DMS 273 (cell line): ENCODE measurements around the gene TM4SF4.
A peak's percentile ranks its signal among the peaks of the same experiment; 100 is the strongest.

Experiments used
- DNase-seq: peaks from one replicate; lab custom pipeline; 2025; ENCODE audit not compliant: unreplicated experiment; lab: John Stamatoyannopoulos, UW

TM4SF4 gene

DNA sequence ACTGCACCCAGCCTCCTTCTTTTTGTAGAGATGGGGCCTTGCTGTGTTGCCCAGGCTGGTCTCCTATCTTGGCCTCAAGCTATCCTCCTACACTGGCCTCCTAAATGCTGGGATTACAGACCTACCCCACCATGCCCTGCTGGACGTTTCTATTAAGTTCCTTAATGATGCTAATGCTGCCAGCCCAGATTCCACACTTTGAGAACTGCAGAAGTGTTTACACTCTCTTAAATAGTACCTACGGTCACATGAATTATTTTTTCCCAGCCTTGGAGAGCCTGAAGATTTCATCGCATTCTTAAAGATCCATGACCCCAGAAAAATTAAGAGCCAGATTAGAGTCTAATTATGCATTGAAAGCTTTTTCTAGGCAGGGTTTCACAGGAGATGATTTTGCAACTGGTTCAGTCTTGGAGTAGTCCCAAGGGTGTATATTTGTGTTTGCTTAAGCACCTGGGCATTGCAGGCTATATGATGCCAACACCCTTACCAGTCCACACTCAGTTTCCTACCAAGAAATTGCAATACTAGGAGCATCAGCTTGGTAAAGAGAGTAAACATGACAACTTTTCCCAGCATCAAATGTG lies 36.6 kb downstream of the TM4SF4 start:
- no peak for DNase-seq

DNA sequence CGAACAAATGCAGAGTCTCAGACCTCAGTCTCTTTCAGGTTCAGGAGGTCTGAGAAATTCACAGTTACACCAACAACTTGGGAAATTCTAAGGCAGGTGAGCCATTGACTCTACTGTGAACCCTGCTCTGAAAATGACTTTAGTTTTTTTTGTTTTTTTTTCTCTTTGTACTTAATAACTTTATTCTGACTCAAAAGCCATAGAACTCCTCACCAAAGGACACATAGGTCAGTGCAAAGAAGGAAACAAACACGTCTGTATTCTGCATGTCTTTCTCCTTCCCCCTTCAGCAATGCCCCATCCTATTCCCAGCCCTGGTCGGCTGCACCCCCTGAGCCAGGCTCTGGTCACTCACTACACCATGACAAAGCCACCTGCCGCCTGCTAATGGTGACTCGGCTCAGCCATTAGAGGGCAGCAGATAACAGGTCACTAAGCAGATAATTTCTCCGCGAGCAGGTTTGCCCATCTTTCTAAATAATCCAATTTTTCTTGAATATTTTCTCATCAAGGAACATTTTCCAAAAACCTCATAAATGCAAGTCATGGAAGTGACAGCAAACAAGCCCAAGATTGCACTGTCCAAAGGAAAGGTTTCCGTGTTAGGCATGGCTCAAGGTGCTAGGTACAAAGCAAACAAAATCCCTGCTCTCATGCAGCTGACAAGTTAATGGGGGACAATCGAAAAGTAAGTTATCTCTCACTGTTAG lies 37.7 kb downstream of the TM4SF4 start:
- peak; percentile 87 for DNase-seq

DNA sequence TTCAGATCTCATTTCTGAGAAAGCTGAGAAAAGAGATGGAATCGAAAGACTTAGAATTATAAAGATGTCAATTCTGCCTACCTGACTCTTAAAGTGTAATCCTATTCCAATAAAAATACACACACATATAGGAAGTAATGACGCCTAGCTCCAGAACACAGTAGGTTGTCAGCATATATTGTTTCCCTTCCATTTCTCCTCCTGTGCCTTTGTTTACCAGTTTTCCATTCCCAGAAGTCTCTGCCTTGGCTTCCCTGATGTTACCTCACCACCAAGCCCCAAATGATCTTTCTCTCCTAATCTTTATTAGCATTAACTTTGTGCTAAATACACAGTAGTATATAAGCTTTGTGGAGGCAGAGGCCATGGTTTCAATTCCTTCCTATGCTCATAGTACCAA lies 40.0 kb downstream of the TM4SF4 start:
- no peak for DNase-seq

DNA sequence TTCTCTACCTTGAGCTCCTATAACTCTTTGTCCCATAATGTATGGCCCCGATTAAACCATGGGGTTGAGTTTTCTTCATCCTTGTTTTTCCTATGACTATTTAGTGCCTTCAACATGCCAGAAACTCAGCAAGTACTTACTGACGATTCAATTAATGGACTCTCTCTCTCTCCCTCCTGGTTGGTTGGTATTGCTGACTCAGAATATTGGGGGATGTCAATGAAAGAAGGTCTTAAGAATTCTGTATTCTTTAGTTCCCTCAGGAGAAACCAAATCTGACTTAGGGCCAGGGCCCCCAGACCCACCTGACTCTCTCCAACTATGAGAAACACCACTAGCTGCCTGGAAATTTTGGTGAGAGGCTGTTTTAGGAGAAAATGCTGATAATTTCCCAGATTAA lies 40.8 kb downstream of the TM4SF4 start:
- no peak for DNase-seq

DNA sequence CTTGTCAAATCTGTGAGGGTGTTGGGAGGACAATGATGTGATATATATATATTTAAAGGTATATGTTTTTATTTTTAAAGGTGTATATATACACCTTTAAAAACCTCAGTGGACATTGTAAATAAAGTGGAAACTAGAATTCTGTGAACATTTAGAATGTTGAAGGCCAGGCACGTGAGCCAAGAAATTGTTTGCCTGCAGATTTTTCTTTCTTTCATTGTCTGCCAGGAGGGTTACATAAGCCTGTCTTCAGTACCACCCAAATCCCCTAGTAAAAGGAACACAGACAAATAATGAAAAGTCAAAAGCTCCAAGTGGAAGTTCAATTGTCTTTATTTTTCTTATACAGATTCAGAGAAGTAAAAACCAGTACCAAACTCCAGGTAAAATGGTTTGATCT lies 42.4 kb downstream of the TM4SF4 start:
- DNase-seq: no peak

GRCh38 chr3:149519912-149520311 lies 45.4 kb downstream of the TM4SF4 start:
- no peak for DNase-seq

DNA sequence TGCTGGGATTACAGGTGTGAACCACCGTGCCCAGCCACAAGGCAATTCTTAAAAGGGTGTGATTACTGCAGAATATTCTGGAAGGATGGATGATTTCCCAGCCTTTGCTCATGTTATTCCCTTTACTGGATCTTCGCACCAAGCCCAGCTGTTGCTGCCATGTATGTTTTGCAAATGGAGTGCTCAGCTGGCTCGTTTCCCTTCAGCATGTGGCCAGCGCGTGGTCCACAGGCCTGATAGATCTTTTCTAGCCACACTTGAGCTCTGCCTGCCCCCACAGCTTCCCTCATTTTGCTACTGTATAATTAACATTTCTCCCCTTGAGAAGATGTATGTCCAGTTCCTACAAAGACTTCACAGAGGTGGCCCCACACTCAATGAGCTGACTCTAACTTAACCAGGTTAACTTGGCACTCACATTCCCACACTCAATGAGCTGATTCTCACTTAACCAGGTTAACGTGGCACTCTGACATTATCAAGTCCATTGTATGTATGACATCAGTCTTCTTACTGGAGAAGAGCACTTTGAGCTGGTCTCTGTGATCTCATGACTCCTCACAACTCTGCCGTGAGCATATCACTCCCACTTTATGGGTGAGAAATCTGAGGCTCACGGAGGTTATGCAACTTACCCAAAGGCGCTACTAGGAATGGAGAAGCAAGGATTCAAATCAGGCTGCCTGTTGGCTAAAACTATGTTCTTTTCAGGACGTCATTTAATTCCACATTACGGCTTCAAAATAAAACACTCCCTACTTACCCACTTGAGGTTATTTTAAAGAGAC lies 49.2 kb downstream of the TM4SF4 start:
- no peak for DNase-seq

DNA sequence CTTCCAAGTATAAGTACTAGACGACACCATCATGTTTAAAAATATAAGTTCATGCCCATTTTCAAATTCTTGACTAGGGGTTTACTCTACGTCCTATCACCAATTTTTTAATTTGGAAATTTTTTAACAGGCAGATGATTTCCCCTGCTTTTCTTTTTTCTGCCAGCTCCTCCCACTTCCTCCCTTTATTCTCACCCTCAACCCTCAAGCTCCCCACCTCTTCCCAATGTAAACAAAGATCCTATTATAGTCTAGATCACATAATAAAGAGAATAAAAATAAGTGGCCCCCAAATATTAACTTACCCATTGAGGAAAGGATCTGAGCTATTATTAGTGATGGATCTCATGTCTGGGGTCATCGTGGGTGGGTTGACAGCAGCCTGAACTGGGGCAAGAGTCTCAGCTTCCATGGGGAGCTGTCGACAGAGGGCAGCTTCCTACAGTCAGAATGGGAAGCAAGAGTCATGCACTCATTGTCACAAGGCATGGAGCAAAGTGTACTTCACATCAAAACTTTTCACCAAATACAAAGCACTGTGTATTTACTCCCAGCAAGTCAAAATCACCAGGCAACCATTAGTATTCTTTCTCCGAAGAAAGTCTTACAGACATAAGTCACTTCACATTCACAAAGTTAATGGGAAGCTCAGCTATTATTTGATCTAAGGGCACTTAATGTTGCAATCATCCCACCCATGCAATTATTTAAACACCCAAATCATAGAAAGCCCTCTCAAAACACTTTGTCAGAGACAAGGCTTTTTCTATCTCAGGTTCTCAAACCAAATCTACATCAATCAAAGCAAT lies 53.2 kb downstream of the TM4SF4 start:
- peak; percentile 46 for DNase-seq

- DNase-seq: no peak
These were observed 53.8 kb downstream of the TM4SF4 start for GRCh38 chr3:149528340-149528650.

DNA sequence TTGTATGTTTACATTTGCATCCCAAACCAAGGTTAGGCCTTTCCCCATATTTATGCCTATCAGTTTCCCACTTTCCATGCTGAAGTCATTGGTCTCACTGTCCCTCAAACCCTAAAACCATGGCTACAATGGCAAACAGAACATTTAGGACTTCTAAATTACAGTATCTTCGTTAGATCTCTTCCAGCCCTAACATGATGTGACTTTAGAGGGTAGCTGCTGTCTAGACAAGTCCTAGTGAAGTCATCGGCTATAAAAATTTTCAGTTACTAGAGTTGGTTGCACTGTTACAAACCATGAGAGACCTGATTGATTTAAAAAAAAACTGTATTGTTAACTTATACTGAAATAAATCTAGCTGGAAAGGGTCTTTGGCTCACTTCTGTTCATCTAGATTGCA lies 54.6 kb downstream of the TM4SF4 start:
- DNase-seq: no peak

GRCh38 chr3:149532489-149533180 lies 58.1 kb downstream of the TM4SF4 start:
- peak; percentile 78 for DNase-seq

GRCh38 chr3:149534082-149534481 lies 59.6 kb downstream of the TM4SF4 start:
- DNase-seq: no peak

DNA sequence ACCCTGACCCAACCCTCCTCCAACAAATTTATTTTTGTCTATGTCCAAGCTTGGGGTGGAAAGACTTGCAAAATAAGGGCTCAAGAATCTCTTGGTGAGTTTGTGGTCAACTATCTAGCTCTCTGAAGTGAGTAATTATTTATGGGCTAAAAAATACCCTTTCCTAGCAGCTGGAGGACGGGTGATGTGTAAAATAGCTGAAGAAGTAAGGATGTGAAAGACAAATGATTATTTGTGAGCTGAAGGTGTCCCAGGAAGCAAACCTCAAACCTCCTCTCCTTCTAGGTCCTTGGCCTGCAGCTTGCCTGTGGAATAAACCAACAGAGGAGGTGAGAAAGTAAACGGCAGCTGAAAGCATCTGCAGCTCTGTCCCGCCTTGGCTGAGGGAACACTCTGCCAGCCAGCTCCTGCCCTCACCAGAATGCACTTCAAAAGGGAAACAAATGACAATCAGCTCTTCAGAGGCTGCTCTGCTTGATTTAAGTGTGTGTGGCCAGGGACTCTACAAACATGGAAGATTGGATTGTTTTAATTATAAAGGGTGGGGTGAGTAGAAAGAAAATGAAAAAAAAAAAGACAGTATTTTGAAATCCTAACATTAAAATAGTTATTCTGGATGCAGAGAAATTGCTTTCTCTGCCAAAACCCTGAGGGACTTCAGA lies 60.3 kb downstream of the TM4SF4 start:
- DNase-seq: peak; percentile 74

DNA sequence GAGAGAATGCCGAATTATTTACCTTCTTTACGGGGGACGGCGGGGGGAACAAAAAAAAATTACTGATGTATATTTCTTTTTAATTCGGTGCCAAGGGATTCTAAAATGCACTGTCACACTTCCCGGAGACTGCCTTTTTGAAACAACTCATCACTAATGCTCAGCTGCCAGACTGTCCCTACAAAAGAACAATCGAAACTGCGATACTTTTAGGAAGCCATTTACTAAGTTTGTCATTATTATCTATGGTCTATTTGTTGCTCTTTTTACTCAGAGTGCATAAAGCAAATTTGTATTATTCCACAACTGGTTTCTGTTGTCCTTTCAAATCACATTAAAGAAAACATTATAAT lies 60.8 kb downstream of the TM4SF4 start:
- DNase-seq: no peak

GRCh38 chr3:149536429-149536828 lies 61.9 kb downstream of the TM4SF4 start:
- peak; percentile 85 for DNase-seq

- no peak for DNase-seq
These were observed 63.9 kb downstream of the TM4SF4 start for GRCh38 chr3:149538371-149538770.

GRCh38 chr3:149541091-149541491 lies 66.6 kb downstream of the TM4SF4 start:
- DNase-seq: peak; percentile 30

GRCh38 chr3:149542375-149543312 lies 68.1 kb downstream of the TM4SF4 start:
- DNase-seq: no peak

DNA sequence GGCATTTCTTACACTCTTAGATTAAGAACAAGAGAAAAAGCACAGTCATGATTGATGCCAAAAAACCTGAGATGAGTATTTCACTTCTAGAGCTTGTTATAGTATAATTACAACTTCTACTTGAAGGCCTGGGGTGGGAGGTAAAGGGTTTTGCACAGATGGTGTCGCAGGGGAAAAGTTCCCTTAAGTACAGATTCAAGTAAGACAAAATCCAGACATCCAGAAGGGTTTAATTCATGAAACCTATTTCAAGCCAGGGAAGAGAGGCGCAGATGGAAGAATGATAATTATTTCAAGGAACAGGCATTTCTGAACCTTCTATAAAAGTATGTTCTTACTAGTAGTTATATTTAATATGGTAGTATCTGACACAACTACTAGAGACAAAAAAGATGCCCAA lies 70.6 kb downstream of the TM4SF4 start:
- DNase-seq: peak; percentile 45
